ENCODE measurements around the gene USH1G. TPM values are rescaled to one million over a fixed set of nuclear protein-coding genes. Genes with fewer than 3 reads are reported as not detected.

USH1G gene
- total RNA-seq, 1 experiment from 2014 or later, result 0.48 TPM

DNA sequence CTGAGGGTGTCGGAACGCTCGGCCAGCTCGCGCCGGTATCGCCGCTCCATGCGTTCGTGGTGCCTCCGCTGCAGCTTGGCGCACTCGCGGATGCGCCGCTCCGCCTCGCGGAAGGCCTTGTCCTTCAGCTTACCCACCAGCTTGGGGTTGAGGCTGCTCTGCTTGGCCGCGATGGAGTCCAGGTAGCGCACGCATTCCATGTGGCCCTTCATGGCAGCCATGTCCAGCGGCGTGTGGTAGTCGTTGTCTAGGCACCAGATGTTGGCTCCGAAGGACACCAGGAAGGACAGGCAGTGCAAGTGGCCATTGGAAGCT is 2.8 kb downstream of the USH1G start:
- Mint-ChIP-seq H3K4me3 (ENCODE audit: unreplicated experiment) (no peak overlapping the region), H3K9me3 (ENCODE audit: unreplicated experiment) (no peaks in the 10 kb centered on the region), H3K27ac (ENCODE audit: unreplicated experiment) (no peak overlapping the region), H3K36me3 (ENCODE audit: insufficient read depth, unreplicated experiment) (no peaks in the 10 kb centered on the region), H3K27me3 (ENCODE audit: insufficient read depth, unreplicated experiment) (peaks cover 12% of the 10 kb centered on the region), H3K4me1 (ENCODE audit: low read depth, unreplicated experiment) (no peaks in the 10 kb centered on the region)
- Histone ChIP-seq H3K36me3 (ENCODE audit: control insufficient read depth, insufficient read depth, low read length) (no peaks in the 10 kb centered on the region), H3K9me3 (no peaks in the 10 kb centered on the region), H3K4me3 (ENCODE audit: low read depth, low read length) (no peak overlapping the region), H3K4me1 (peaks cover 6% of the 10 kb centered on the region; the same call in 1 of the 2 replicates), H3K27me3 (replicated peaks; ENCODE audit: control insufficient read depth, insufficient read depth, low read length) (peaks cover 1% of the 10 kb centered on the region; the same call in 1 of the 2 replicates)
- BruUV-seq (replicated peaks), result no TSS peak
- TF ChIP-seq, protein P1, sequence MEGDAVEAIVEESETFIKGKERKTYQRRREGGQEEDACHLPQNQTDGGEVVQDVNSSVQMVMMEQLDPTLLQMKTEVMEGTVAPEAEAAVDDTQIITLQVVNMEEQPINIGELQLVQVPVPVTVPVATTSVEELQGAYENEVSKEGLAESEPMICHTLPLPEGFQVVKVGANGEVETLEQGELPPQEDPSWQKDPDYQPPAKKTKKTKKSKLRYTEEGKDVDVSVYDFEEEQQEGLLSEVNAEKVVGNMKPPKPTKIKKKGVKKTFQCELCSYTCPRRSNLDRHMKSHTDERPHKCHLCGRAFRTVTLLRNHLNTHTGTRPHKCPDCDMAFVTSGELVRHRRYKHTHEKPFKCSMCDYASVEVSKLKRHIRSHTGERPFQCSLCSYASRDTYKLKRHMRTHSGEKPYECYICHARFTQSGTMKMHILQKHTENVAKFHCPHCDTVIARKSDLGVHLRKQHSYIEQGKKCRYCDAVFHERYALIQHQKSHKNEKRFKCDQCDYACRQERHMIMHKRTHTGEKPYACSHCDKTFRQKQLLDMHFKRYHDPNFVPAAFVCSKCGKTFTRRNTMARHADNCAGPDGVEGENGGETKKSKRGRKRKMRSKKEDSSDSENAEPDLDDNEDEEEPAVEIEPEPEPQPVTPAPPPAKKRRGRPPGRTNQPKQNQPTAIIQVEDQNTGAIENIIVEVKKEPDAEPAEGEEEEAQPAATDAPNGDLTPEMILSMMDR (IDR thresholded peaks at IDR 0.05; ENCODE audit: insufficient read depth in 1 of 2, low read depth in 1 of 2, low read length in 1 of 2, severe bottlenecking in 1 of 2, unreplicated experiment in 1 of 2), result no peak
- ChIA-PET POLR2A (no interaction called here), CTCF (interaction anchor here (1.3 to 2.3 kb wide), 2 partner anchors 37 to 40 kb away, joined by 3 to 10 read pairs; no protein-coding TSS in a partner anchor)
- intact Hi-C loops (cut with micrococcal nuclease; ENCODE audit: unreplicated experiment), result no loop called here
- DNase-seq, result no peak

DNA sequence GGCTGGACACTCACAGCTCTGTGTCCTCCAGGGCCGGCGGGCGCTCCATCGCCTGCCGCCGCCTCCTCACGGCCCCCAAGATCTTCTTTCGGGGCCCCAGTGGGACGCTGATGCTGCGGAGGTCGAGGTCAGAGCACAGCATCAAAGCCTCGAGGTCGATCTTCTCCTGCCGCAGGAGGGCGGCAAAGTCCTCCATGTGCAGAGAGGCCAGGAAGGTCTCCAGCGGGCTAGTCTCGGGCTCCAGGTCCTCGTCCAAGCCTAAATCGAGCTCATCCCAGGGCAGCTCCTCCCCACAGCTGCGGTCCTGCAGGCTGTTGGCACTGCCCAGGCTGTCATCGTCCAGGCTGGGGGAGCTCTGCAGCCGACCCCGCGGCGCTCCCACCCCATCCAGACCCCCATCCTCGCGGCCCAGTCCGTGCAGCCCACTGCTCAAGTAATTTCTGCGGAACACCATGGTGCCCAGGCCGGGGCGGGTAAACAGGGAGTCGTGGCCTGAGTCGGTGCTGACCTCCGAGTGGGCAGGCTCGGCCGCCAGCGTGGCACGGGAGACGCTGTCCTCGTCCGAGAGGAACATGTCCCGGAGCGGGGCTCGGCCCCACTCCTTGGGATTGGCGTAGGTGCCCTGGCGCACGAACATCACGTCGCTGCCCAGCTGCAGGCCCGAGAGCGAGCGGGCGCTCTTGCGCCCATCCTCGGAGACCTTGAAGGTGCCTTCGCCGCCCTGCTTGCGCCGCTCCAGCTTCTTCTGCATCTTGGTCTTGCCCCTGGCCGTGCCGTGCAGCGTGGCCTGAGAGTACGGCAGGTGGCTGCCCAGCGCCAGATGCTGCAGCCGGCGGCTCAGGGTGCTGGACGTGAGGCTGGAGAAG is 3.4 kb downstream of the USH1G start:
- peaks cover 1% of the 10 kb centered on the region; the same call in 1 of the 2 replicates for H3K27me3 ChIP-seq (replicated peaks; ENCODE audit: control insufficient read depth, insufficient read depth, low read length)
- POLR2A ChIA-PET, result no interaction called here

DNA sequence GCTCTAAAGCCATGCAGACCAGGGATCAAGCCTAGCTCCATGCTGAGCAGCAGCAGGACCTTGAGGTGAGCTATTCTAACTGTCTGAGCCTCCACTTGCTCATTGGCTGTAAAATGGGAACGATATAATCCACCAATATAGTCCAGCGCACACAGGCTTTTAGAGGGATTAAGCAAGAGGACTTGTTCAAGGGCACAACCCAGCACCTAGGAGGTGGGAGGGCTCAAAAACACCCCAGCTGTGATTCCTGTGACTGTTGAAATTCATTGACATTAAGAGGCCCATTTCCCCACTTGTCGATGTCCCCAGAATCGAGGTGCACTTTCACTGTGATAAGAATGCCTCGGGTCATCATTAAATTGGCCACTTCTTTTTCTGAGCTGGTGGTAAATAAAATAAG is 4.1 kb downstream of the USH1G start:
- CTCF ChIA-PET, result interaction anchor here (0.5 to 2.3 kb wide), 2 partner anchors 39 to 75 kb away, joined by 3 to 10 read pairs; no protein-coding TSS in a partner anchor
- H3K4me1 ChIP-seq, result peaks cover 3% of the 10 kb centered on the region; the same call in 1 of the 2 replicates
- BruUV-seq (replicated peaks), result no TSS peak

More for the DNA sequence above, 3.4 kb downstream of the USH1G start:
- no peak for DNase-seq
- Histone ChIP-seq H3K36me3 (ENCODE audit: control insufficient read depth, insufficient read depth, low read length) (no peaks in the 10 kb centered on the region), H3K4me3 (ENCODE audit: low read depth, low read length) (no peak overlapping the region), H3K4me1 (peaks cover 6% of the 10 kb centered on the region; the same call in 1 of the 2 replicates), H3K9me3 (no peaks in the 10 kb centered on the region)
- TF ChIP-seq, protein P1 (IDR thresholded peaks at IDR 0.05; ENCODE audit: insufficient read depth in 1 of 2, low read depth in 1 of 2, low read length in 1 of 2, severe bottlenecking in 1 of 2, unreplicated experiment in 1 of 2), result no peak
- no TSS peak for BruUV-seq (replicated peaks)
- no peaks in the 10 kb centered on the region for H3K4me1 Mint-ChIP-seq (ENCODE audit: low read depth, unreplicated experiment)
- no peak overlapping the region for H3K27ac Mint-ChIP-seq (ENCODE audit: unreplicated experiment)
- peaks cover 4% of the 10 kb centered on the region for H3K36me3 Mint-ChIP-seq (ENCODE audit: insufficient read depth, unreplicated experiment)
- peaks cover 6% of the 10 kb centered on the region for H3K27me3 Mint-ChIP-seq (ENCODE audit: insufficient read depth, unreplicated experiment)
- CTCF ChIA-PET, result interaction anchor here (0.5 to 2.3 kb wide), 2 partner anchors 38 to 76 kb away, joined by 3 to 10 read pairs; no protein-coding TSS in a partner anchor
- intact Hi-C loops (cut with micrococcal nuclease; ENCODE audit: unreplicated experiment), result no loop called here
- H3K4me3 Mint-ChIP-seq (ENCODE audit: unreplicated experiment), result no peak overlapping the region
- no peaks in the 10 kb centered on the region for H3K9me3 Mint-ChIP-seq (ENCODE audit: unreplicated experiment)

More for the DNA sequence above, 4.1 kb downstream of the USH1G start:
- H3K27me3 ChIP-seq (replicated peaks; ENCODE audit: control insufficient read depth, insufficient read depth, low read length), result 0 out of 2 replicates have a peak, but pooled peaks cover 1% of the 10 kb centered on the region
- Mint-ChIP-seq H3K36me3 (ENCODE audit: insufficient read depth, unreplicated experiment) (peaks cover 9% of the 10 kb centered on the region), H3K27me3 (ENCODE audit: insufficient read depth, unreplicated experiment) (peaks cover 4% of the 10 kb centered on the region), H3K27ac (ENCODE audit: unreplicated experiment) (no peak overlapping the region), H3K4me1 (ENCODE audit: low read depth, unreplicated experiment) (no peaks in the 10 kb centered on the region), H3K4me3 (ENCODE audit: unreplicated experiment) (no peak overlapping the region), H3K9me3 (ENCODE audit: unreplicated experiment) (no peaks in the 10 kb centered on the region)
- no peak for DNase-seq
- no peaks in the 10 kb centered on the region for H3K9me3 ChIP-seq
- intact Hi-C loops (cut with micrococcal nuclease; ENCODE audit: unreplicated experiment), result no loop called here
- POLR2A ChIA-PET, result no interaction called here
- TF ChIP-seq, protein P1 (IDR thresholded peaks at IDR 0.05; ENCODE audit: insufficient read depth in 1 of 2, low read depth in 1 of 2, low read length in 1 of 2, severe bottlenecking in 1 of 2, unreplicated experiment in 1 of 2), result no peak
- H3K36me3 ChIP-seq (ENCODE audit: control insufficient read depth, insufficient read depth, low read length), result no peaks in the 10 kb centered on the region
- no peak overlapping the region for H3K4me3 ChIP-seq (ENCODE audit: low read depth, low read length)

Measured in Caco-2 (cell line).